Testis (tissue), 2 donors: ENCODE data around the gene PARVB.

Experiments used
- POLR2A ChIP-seq: fragments of 450-650 bp; IDR thresholded peaks from one replicate; pipeline ENCODE4 v1.6.1; 2017; ENCODE audit warnings: antibody characterized with exemption, mild to moderate bottlenecking, moderate library complexity
- TF ChIP-seq, protein P1 (sequence below), 3 experiments: fragments of 450-650 bp in 2 of 3; fragments of 200-600 bp in 1 of 3; sonication (generic) in 1 of 3; IDR thresholded peaks; one replicate each; pipeline ENCODE4 v1.5.1; 2016 to 2019; ENCODE audit warnings: antibody characterized with exemption in 3 of 3, mild to moderate bottlenecking in 2 of 3, moderate library complexity in 1 of 3

DNA sequence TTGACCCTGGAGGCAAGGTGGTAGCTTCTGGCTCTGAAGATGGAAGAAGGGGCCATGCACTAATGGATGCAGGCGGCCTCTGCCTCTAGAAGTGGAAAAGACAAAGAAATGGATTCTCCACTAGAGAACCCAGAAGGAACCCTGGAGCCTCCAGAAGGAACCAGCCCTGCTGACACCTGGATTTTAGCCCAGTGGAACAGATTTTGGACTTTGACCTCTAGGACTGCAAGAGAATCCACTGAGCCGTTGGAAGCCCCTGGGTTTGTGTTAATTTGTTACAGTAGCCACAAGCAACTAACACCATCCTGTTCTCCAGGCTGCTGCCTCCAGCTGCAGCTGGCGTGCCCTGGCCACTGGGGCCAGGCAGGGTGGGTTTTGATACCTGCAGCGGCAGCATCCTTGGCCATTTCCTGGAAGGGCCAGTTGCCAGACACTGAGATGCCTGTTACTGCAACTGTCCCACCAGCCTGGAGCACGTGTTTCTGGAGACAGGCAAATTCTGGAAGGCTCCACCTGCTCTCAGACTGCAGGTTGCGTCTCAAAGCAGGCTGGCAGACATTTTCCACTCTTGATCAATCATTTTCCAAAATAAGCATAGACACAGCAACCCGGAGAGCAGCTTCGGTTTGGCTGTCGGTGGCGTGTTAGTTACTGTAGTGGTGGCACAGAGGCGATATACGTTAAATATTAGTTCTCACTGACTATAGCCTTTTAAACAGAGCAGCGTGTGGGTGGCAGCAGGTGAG is 79.8 kb downstream of the PARVB start:
- TF ChIP-seq, protein P1, sequence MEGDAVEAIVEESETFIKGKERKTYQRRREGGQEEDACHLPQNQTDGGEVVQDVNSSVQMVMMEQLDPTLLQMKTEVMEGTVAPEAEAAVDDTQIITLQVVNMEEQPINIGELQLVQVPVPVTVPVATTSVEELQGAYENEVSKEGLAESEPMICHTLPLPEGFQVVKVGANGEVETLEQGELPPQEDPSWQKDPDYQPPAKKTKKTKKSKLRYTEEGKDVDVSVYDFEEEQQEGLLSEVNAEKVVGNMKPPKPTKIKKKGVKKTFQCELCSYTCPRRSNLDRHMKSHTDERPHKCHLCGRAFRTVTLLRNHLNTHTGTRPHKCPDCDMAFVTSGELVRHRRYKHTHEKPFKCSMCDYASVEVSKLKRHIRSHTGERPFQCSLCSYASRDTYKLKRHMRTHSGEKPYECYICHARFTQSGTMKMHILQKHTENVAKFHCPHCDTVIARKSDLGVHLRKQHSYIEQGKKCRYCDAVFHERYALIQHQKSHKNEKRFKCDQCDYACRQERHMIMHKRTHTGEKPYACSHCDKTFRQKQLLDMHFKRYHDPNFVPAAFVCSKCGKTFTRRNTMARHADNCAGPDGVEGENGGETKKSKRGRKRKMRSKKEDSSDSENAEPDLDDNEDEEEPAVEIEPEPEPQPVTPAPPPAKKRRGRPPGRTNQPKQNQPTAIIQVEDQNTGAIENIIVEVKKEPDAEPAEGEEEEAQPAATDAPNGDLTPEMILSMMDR (IDR thresholded peaks at IDR 0.05), result no peak
- no peak for TF ChIP-seq POLR2A
